ENCODE data around the gene BRINP3. TPM values are rescaled to one million over a fixed set of nuclear protein-coding genes. Genes with fewer than 3 reads are reported as not detected.

Gene BRINP3
- total and polyA plus RNA-seq, 2 donors (not counting 3 experiments of a cell fraction or from before 2014, with no cell fraction given) = not detected

GRCh38 chr1:190176776-190177175, 300.9 kb downstream of the BRINP3 start:
- Histone ChIP-seq H3K27me3 (ENCODE audit: control insufficient read depth in 2 of 2, insufficient read depth in 2 of 2, low read length in 2 of 2) (no peaks in the 10 kb centered on the region), H3K9me1 (replicated peaks; ENCODE audit: control insufficient read depth, extremely low read depth, insufficient read depth, low read length) (no peaks in the 10 kb centered on the region), H3K4me1 (ENCODE audit: control insufficient read depth, extremely low read depth, insufficient read depth, low read length) (no peaks in the 10 kb centered on the region), H3K4me2 (ENCODE audit: insufficient read depth, low read length) (no peak overlapping the region), H3K4me3 (replicated peaks in 1 of 3; ENCODE audit: insufficient read depth in 1 of 3, low read depth in 1 of 3, low read length in 3 of 3) (no peak overlapping the region), H3K9ac (replicated peaks; ENCODE audit: extremely low read depth, insufficient read depth, low read length) (no peak overlapping the region), H3K36me3 (ENCODE audit: control insufficient read depth in 2 of 2, extremely low read depth in 1 of 2, insufficient read depth in 2 of 2, low read length in 2 of 2) (no peaks in the 10 kb centered on the region), H3K9me3 (replicated peaks; ENCODE audit: control insufficient read depth, insufficient read depth, low read length) (no peaks in the 10 kb centered on the region), H3K27ac (ENCODE audit: insufficient read depth, low read depth, low read length) (no peak overlapping the region), H3K79me2 (ENCODE audit: control insufficient read depth, insufficient read depth, low read length) (no peaks in the 10 kb centered on the region), H2AFZ (ENCODE audit: low read depth, low read length) (no peak overlapping the region), H4K20me1 (replicated peaks; ENCODE audit: control insufficient read depth, extremely low read depth, insufficient read depth, low read length) (no peaks in the 10 kb centered on the region)
- TF ChIP-seq CTCF (IDR thresholded peaks at IDR 0.05; ENCODE audit: extremely low read depth in 1 of 2, insufficient read depth in 1 of 2, low read depth in 1 of 2, low read length in 2 of 2) (no peak), JUN (IDR thresholded peaks at IDR 0.05; ENCODE audit: borderline replicate concordance, insufficient read depth, insufficient read length, low read depth) (no peak), POLR2AphosphoS5 (IDR thresholded peaks at IDR 0.05; ENCODE audit: insufficient read depth, low read depth, low read length) (no peak), MAX (IDR thresholded peaks at IDR 0.05; ENCODE audit: insufficient read depth, insufficient read length) (no peak), EZH2 (IDR thresholded peaks at IDR 0.05; ENCODE audit: borderline replicate concordance, low read depth, low read length, severe bottlenecking) (no peak), FOS (IDR thresholded peaks at IDR 0.05; ENCODE audit: borderline replicate concordance, insufficient read depth, low read length) (no peak), MYC (IDR thresholded peaks at IDR 0.05; ENCODE audit: low read depth, low read length) (no peak)
- BruUV-seq (replicated peaks) = no TSS peak
- intact Hi-C loops (cut with micrococcal nuclease) (no loop called here), dilution Hi-C loops (cut with MboI; ENCODE audit: extremely low pct_ligation_motif_present, low sequenced_read_pairs) (no loop called here)
- DNase-seq (ENCODE audit: low read depth, low spot score) (no peak), FAIRE-seq (no peak)
- POLR2A ChIA-PET = no interaction called here
- CTCF ChIA-PET = no interaction called here

Measured in endothelial cell of umbilical vein (primary cell).